K562 (cell line): Measurements from ENCODE around the gene NLRP6. TPM values are rescaled to one million over a fixed set of nuclear protein-coding genes. Genes with fewer than 3 reads are reported as not detected.

Source experiments
- ATAC-seq: fragments of 200-7000 bp; cut with Tn5 transposase; 3 replicates; pipeline ENCODE4 v1.9.1; 2020; ENCODE audit warnings: moderate library complexity
- BruUV-seq: library from RNA; stranded (reverse); fragments of 400-500 nt; replicated peaks from 2 replicates; lab custom pipeline; 2021; lab: Mats Ljungman, UMichigan
- CTCF ChIA-PET: fragments of 300-600 bp; formaldehyde crosslinking; extraction: SDS; loops from one replicate; lab custom pipeline; 2021; ENCODE audit warnings: low intra/inter-chr PET ratio; lab: Yijun Ruan, JAX
- POLR2A ChIA-PET: fragments of 300-600, 350-650 bp; sonication (Branson Sonifier 250); formaldehyde crosslinking; extraction: SDS; loops from one replicate; lab custom pipeline; 2021; ENCODE audit warnings: antibody characterized with exemption, inconsistent platforms; lab: Yijun Ruan, JAX
- DNase-seq, 4 experiments: peaks; one replicate each; pipeline versions ENCODE4 v3.0.0 to v3.0.0-alpha.2; 2011 to 2018; ENCODE audit warnings: low spot score in 3 of 4, mixed read lengths in 3 of 4; ENCODE audit errors: extremely low read depth in 1 of 4
- FAIRE-seq: peaks from 2 replicates; lab custom pipeline; 2011; peaks lifted over from hg19 to GRCh38; lab: Jason Lieb, UNC
- H2AFZ ChIP-seq: 2 replicates; pipeline ENCODE4 v1.6.0; 2011; ENCODE audit warnings: low read depth, low read length, control low read depth, inconsistent platforms
- H3K27ac ChIP-seq: fragments of 200-600 bp; 3 replicates; pipeline ENCODE4 v1.8.0; 2011; ENCODE audit warnings: low read depth, mild to moderate bottlenecking, control low read depth, inconsistent platforms, low read length, moderate library complexity, mixed read lengths; ENCODE audit errors: extremely low read depth
- H3K27me3 ChIP-seq, 2 experiments: fragments of 300-600 bp in 1 of 2; 2 replicates in 1 of 2; 3 replicates in 1 of 2; pipeline versions ENCODE4 v1.6.0 to v1.8.0; 2011; ENCODE audit warnings: inconsistent platforms in 2 of 2, low read length in 2 of 2, mild to moderate bottlenecking in 1 of 2, mixed read lengths in 1 of 2, moderate library complexity in 1 of 2; ENCODE audit not compliant: control insufficient read depth in 2 of 2, insufficient read depth in 2 of 2
- H3K36me3 ChIP-seq: fragments of 300-600 bp; 3 replicates; pipeline ENCODE4 v1.8.0; 2011; ENCODE audit warnings: mild to moderate bottlenecking, low read length, inconsistent platforms; ENCODE audit not compliant: control insufficient read depth, insufficient read depth
- H3K4me1 ChIP-seq, 2 experiments: fragments of 200-600 bp in 1 of 2; replicated peaks in 1 of 2; 2 replicates in 1 of 2; 3 replicates in 1 of 2; pipeline versions ENCODE4 v1.5.1 to v1.8.0; 2011; ENCODE audit warnings: inconsistent platforms in 2 of 2, low read length in 2 of 2, mild to moderate bottlenecking in 1 of 2, mixed read lengths in 1 of 2, moderate library complexity in 1 of 2; ENCODE audit not compliant: control insufficient read depth in 2 of 2, insufficient read depth in 2 of 2
- H3K4me2 ChIP-seq: 2 replicates; pipeline ENCODE4 v1.6.1; 2011; ENCODE audit warnings: low read length, control low read depth, inconsistent platforms, mixed read lengths; ENCODE audit not compliant: insufficient read depth
- H3K4me3 ChIP-seq: fragments of 200-600 bp; sonication (generic), shearing (Covaris generic); 2 replicates; pipeline ENCODE4 v1.5.1; 2016; ENCODE audit warnings: control low read depth, inconsistent platforms
- H3K79me2 ChIP-seq: fragments of 200-600 bp; 3 replicates; pipeline ENCODE4 v1.8.0; 2011; ENCODE audit warnings: low read length, inconsistent platforms; ENCODE audit not compliant: control insufficient read depth, insufficient read depth
- H3K9ac ChIP-seq, 2 experiments: 2 replicates each; pipeline versions ENCODE4 v1.6.0 to v1.6.1; 2011; ENCODE audit warnings: low read depth in 2 of 2, low read length in 2 of 2, control low read depth in 1 of 2, inconsistent platforms in 1 of 2, mild to moderate bottlenecking in 1 of 2, mixed read lengths in 1 of 2; ENCODE audit not compliant: insufficient read depth in 1 of 2
- H3K9me1 ChIP-seq: one replicate; pipeline ENCODE4 v1.6.0; 2011; ENCODE audit warnings: inconsistent platforms, mild to moderate bottlenecking, low read length, moderate library complexity; ENCODE audit not compliant: control insufficient read depth, insufficient read depth
- H3K9me3 ChIP-seq: replicated peaks from 2 replicates; pipeline ENCODE4 v1.5.1; 2011; ENCODE audit warnings: low read depth, low read length, inconsistent platforms; ENCODE audit not compliant: control insufficient read depth, insufficient read depth
- H4K20me1 ChIP-seq: replicated peaks from 2 replicates; pipeline ENCODE4 v1.6.1; 2011; ENCODE audit warnings: low read length, inconsistent platforms, mixed read lengths; ENCODE audit not compliant: control insufficient read depth, insufficient read depth
- DPF2 ChIP-seq: fragments of 450-650 bp; IDR thresholded peaks from 2 replicates; pipeline ENCODE4 v1.6.1; 2016
- GATAD2A ChIP-seq: fragments of 450-650 bp; IDR thresholded peaks from 2 replicates; pipeline ENCODE4 v1.6.1; 2017
- HDAC2 ChIP-seq: fragments of 450-650 bp; IDR thresholded peaks from 2 replicates; pipeline ENCODE4 v1.6.1; 2016; ENCODE audit warnings: mild to moderate bottlenecking
- IRF2 ChIP-seq: sonication (generic); formaldehyde crosslinking; IDR thresholded peaks from 2 replicates; pipeline ENCODE4 v1.8.1; 2022; ENCODE audit warnings: mild to moderate bottlenecking, missing genetic modification reagents
- KAT8 ChIP-seq: fragments of 450-650 bp; IDR thresholded peaks from 2 replicates; pipeline ENCODE4 v1.6.1; 2016; ENCODE audit warnings: low read depth, mild to moderate bottlenecking
- MEF2D ChIP-seq: conservative IDR thresholded peaks from 2 replicates; pipeline ENCODE4 v1.6.1; 2016; ENCODE audit warnings: low read depth, missing genetic modification characterization, missing compliant biosample characterization
- NEUROD1 ChIP-seq: fragments of 150-350 bp; IDR thresholded peaks from 2 replicates; pipeline ENCODE4 v1.6.1; 2014; ENCODE audit warnings: borderline replicate concordance, low read length, low read depth; ENCODE audit not compliant: partially characterized antibody
- PHF20 ChIP-seq: fragments of 450-650 bp; IDR thresholded peaks from 2 replicates; pipeline ENCODE4 v1.6.1; 2018; ENCODE audit not compliant: partially characterized antibody
- POLR2G ChIP-seq: fragments of 200-400 bp; formaldehyde crosslinking; IDR thresholded peaks from 2 replicates; pipeline ENCODE4 v1.6.1; 2017; ENCODE audit warnings: low read depth, mild to moderate bottlenecking, antibody characterized with exemption, low read length, moderate library complexity
- ZC3H4 ChIP-seq: sonication (generic); formaldehyde crosslinking; IDR thresholded peaks from 2 replicates; pipeline ENCODE4 v1.9.0; 2021; ENCODE audit warnings: missing genetic modification reagents, borderline replicate concordance
- ZNF41 ChIP-seq: fragments of 250-450 bp; sonication (Bioruptor Pico); conservative IDR thresholded peaks from 2 replicates; pipeline ENCODE4 v1.4.0; 2020; ENCODE audit warnings: mild to moderate bottlenecking
- WGBS: fragments of 100-300 bp; shearing (Covaris generic); methylation state at CpG from one replicate; pipeline ENCODE4 v1.1.6; 2016; ENCODE audit warnings: low coverage, mixed read lengths; ENCODE audit not compliant: insufficient coverage; ENCODE audit errors: missing lambda C conversion rate; 5-methylcytosine and 5-hydroxymethylcytosine counted together
- in situ Hi-C: fragments of 300-500 bp; cut with MboI; formaldehyde crosslinking; loops from 4 replicates; pipeline ENCODE4 v1.15.0; 2018; ENCODE audit warnings: inconsistent platforms, mixed read lengths
- intact Hi-C: fragments of 100-400 bp; cut with micrococcal nuclease; formaldehyde crosslinking; loops from 2 replicates; pipeline ENCODE4 v1.14.2; 2022
- polyA plus RNA-seq, 8 experiments: library from polyadenylated mRNA; depleted of rRNA in 4 of 8; stranded (reverse) in 5 of 8; unstranded in 3 of 8; fragments of >200 nt; fragmentation: Nextera tagmentation in 2 of 8; fragmentation: Illumina TruSeq in 1 of 8; extraction: Ambion mirVana in 2 of 8; extraction: Trizol in 1 of 8; gene quantifications; 2 replicates each; pipeline versions ENCODE4 v1.2.1 to v1.2.3, GENCODE V29; 2011 to 2014; ENCODE audit warnings: inconsistent platforms in 1 of 8, missing spikeins in 1 of 8
- total RNA-seq, 7 experiments: library from RNA; depleted of rRNA in 6 of 7; stranded (reverse); fragments of >200 nt in 6 of 7; fragmentation: Illumina TruSeq in 2 of 7; extraction: Trizol in 2 of 7; gene quantifications; 2 replicates each; pipeline versions ENCODE4 v1.2.1 to v1.2.3, GENCODE V29; 2011 to 2021; ENCODE audit warnings: low replicate concordance in 1 of 7
- TF ChIP-seq, protein P1 (sequence below): fragments of 450-650 bp; conservative IDR thresholded peaks from 2 replicates; pipeline ENCODE4 v1.6.1; 2016; ENCODE audit warnings: missing genetic modification characterization, low read depth, mild to moderate bottlenecking, missing compliant biosample characterization, moderate library complexity
- TF ChIP-seq, protein P2 (sequence below): fragments of 250-450 bp; sonication (Bioruptor Pico); IDR thresholded peaks from 2 replicates; pipeline ENCODE4 v1.5.0; 2021

NLRP6 gene
- total and polyA plus RNA-seq, 9 of the 15 experiments (the other 6 are each of a cell fraction or from before 2014, with no cell fraction given): 0.03 to 0.18 (median 0.15) TPM; not detected in 5

DNA sequence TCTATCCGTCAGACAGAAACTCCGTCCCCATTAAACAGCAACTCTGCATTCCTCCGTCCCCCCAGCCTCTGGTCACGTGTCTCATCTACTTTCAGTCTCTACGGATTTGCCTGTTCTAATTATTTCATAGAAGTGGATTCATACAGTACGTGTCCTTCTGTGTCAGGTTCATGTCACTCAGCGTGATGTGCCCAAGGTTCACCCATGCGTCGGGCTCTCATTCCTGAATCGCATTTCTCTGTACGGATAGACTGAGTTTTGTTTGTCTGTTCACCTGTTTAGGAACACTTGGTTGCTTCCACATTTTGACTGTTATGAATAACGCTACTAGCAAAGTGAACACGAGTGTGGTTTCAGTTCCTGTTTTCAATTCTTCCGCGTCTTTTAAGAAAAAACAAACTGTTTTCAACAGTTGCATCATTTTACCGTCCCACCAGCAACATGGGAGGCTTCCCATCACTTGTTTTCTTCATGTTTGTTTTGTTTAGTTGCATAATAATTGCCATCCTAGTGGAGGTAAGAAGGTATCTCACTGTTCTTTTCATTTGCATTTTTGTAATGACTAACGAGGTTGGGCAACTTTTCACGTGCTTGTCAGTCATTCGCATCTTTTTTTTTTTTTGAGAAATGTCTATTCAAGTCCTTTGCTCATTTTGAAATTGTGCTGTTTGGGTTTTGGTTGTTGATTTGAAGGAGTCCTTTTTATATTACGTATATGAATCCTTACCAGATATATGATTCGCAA is 8.9 kb upstream of the NLRP6 start (continued):
- TF ChIP-seq, protein P1, sequence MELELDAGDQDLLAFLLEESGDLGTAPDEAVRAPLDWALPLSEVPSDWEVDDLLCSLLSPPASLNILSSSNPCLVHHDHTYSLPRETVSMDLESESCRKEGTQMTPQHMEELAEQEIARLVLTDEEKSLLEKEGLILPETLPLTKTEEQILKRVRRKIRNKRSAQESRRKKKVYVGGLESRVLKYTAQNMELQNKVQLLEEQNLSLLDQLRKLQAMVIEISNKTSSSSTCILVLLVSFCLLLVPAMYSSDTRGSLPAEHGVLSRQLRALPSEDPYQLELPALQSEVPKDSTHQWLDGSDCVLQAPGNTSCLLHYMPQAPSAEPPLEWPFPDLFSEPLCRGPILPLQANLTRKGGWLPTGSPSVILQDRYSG (tag): 0 out of 2 replicates have a peak, but pooled peaks have one; percentile 5
- TF ChIP-seq NEUROD1 (peak; percentile 44), MEF2D (tag) (peak; percentile 34; the same call in 1 of the 2 replicates)

DNA sequence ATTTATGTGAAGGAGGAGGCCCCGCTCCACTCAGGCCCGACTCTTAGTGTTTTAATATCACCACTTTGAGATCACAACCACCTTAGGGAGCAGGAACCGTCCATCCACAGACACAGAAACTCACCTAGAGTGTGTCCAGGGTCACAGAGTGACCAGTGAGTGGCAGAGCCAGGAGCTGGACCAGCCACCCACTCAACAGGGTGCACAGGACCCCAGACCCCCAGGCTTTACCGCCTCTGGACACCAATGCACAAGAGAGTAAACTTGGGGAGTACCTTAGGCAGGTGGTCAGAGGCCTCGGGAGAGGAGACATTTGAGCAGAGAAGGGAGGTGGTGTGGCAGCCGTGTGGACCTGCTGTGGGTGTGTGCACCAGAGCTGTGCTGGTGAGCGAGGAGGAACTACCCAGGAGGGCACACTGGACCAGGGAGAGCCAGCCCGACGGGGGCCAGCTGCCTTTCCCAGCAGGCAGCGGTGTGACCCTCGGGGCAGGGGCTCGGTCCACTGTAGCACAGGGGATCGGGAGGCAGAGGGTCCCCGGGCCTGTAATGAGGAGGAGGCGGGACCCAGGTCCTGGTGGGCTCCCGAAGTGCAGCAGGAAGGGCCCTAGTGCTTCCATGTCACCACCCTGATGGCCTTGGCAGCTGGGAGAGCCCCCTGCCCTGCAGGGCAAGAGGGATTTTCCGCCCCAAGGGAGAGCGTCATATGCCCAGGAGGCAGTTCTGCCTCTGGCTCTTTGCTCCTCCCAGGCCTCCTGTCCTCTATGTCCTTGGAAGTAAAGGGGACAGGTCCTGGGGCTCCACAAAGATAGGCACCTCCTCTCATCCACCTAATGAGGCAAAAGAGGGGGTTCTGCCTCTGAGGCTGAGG is 7.5 kb upstream of the NLRP6 start:
- WGBS: 92% methylated on average over 14 of the region's 18 CpGs
- DNase-seq (no peak), ATAC-seq (no peak), FAIRE-seq (no peak)
- Histone ChIP-seq H3K79me2 (peaks cover 10% of the 10 kb centered on the region; the same call in 1 of the 3 replicates), H3K36me3 (no peaks in the 10 kb centered on the region), H3K9me1 (no peaks in the 10 kb centered on the region), H2AFZ (no peak overlapping the region), H3K4me3 (no peak overlapping the region), H3K9ac (peak overlapping the region in 1 of 2 experiments; percentile 78; a peak in 2 of 4 replicates), H3K27me3 (no peaks in the 10 kb centered on the region), H3K4me1 (peaks cover 19 to 34% of the 10 kb centered on the region in 2 experiments; a peak in 4 of 5 replicates), H4K20me1 (no peaks in the 10 kb centered on the region), H3K9me3 (peaks cover 8% of the 10 kb centered on the region), H3K4me2 (no peak overlapping the region), H3K27ac (no peak overlapping the region)
- TF ChIP-seq KAT8: no peak
- TF ChIP-seq HDAC2: no peak
- TF ChIP-seq, protein P2, sequence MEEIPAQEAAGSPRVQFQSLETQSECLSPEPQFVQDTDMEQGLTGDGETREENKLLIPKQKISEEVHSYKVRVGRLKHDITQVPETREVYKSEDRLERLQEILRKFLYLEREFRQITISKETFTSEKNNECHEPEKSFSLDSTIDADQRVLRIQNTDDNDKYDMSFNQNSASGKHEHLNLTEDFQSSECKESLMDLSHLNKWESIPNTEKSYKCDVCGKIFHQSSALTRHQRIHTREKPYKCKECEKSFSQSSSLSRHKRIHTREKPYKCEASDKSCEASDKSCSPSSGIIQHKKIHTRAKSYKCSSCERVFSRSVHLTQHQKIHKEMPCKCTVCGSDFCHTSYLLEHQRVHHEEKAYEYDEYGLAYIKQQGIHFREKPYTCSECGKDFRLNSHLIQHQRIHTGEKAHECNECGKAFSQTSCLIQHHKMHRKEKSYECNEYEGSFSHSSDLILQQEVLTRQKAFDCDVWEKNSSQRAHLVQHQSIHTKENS (CRISPR knock-in tag): no peak
- no peak for TF ChIP-seq IRF2 (CRISPR knock-in tag)
- no peak for TF ChIP-seq GATAD2A
- TF ChIP-seq ZC3H4: no peak
- no peak for TF ChIP-seq POLR2G
- no peak for TF ChIP-seq DPF2
- no peak for TF ChIP-seq PHF20
- no peak for TF ChIP-seq ZNF41 (CRISPR knock-in tag)
- ChIA-PET CTCF (no interaction called here), POLR2A (interaction anchor here (1.2 kb wide), 2 partner anchors 10 to 58 kb away, joined by 4 read pairs; no protein-coding TSS in a partner anchor)
- no TSS peak for BruUV-seq
- in situ Hi-C loops: no loop called here
- intact Hi-C loops: no loop called here
